ENCODE results near the gene FAM162B.
A peak's percentile ranks its signal among the peaks of the same experiment; 100 is the strongest.
"Not testable (repeated sequence)": the region's sequence is repeated elsewhere in the genome, so short reads cannot be mapped to it uniquely, and the experiment has no call there.

FAM162B gene

DNA sequence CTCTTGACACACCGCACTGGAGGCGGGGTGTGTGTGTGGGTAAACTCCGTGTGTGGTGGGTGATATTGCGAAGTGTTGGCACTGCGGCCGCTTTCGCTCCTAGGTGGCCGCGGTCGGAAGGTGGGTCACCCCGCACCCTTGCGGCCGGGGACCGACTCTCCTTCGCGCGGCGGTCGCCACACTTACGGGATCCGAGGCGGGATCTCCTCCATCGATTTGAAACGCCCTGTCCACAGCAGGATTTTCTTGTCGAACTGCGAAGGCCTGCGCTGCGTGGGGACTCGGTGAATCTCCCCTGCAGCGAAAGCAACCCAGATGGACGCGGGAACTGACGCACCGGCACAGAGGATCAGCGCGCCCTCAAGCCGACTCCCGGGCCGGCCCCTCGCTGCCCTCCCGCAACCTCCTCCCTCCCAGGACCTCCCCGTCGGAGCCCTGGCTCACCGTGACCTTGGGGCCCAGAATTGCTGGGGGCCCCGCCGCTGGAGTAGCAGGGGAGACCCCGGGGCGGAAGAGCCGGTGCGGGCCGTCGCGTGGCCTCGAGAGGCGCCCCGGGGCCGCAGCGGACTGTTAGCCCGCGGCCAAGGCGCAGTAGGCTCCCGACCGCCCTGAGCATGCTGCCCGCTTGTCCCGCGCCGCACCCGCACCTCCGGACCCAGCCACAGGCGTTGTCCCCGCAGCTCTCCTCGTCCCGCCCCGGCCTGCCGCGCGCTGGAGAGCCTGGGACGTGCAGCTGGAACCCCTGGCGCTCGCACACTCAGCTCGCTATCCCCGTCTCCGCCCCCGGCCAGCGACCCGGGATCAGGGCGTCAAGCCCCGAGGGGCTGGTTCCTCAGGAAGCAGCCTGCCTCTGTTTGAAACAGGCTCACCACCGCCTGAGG lies at the start of gene FAM162B:
Gene FAM162B, minus strand, starts transcription at position 759 of the 881 bp plus-strand sequence. Its CDS starts 143 bp downstream, at position 616.
- no peak for DNase-seq (ENCODE audit: low read depth in 2 of 2)

DNA sequence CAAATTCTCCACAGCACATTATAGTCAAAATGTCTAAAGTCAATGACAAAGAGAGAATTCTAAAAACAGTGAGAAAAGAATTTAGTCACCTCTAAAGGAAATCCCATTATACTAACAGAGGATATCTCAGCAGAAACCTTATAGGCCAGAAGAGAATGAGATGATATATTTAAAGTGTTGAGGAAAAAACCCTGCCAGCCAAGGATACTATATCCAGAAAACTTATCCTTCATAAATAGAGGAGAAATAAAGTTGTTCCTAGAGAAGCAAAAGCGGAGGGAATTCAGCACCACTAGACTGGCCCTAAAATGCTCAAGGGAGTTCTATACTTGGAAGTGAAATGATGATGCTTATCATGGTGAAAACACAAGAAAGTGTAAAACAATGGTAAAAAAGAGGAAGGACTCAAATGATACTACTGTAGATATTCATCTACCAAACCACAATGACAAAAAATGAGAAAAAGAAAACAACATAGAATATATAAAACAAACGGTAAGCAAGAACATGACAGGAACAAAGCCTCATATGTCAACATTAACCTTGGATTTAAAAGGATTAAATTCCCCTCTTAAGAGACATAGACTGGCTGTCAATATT lies 46.6 kb upstream of the FAM162B start:
- no peak for DNase-seq (ENCODE audit: low read depth in 2 of 2)

- DNase-seq (ENCODE audit: low read depth in 2 of 2): no peak
Measured at GRCh38 chr6:116801971-116802370, 36.5 kb upstream of the FAM162B start.

DNA sequence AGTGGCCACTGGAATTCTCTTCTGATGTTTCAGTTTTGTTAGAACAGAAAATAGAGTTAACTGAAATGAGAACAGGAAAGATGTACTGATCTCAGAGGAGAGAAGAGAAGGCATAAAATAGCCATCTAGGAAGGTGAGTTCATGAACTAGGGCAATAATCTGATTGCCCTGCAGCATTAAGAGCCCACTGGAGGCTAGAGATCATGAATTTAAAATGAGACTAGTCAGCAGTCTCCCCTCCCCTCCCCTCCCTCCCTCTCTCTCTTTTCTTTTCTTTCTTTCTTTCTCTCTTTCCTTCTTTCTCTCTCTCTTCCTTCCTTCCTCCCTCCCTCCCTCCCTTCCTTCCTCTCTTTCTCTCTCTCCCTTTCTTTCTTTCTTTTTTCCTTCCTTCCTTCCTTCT lies 34.4 kb upstream of the FAM162B start:
- no peak for DNase-seq (ENCODE audit: low read depth in 2 of 2)

GRCh38 chr6:116797585-116797984 lies 32.1 kb upstream of the FAM162B start:
- DNase-seq (ENCODE audit: low read depth in 2 of 2): no peak

DNA sequence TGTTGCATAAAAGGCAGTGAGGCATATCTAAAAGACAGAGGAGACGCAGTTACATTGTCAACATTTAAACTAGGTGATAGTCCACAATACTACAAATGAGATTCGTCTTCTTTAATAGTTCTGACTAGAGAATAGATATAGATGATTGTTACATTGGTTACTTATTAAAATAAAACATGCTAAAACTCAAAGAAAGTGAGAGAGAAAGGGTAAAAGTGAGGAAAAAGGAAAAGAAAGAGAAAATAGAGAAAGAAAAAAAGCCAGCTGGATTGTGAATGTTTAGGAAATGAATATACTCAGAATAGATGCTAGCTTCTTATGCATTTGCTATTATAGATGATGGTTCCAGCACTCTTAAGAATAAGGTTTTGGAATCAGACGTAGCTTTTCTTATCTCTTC lies 27.7 kb upstream of the FAM162B start:
- no peak for DNase-seq (ENCODE audit: low read depth in 2 of 2)

- DNase-seq (ENCODE audit: low read depth in 2 of 2): no peak
Measured at GRCh38 chr6:116783852-116784251, 18.3 kb upstream of the FAM162B start.

GRCh38 chr6:116779573-116780164 lies 14.2 kb upstream of the FAM162B start:
- DNase-seq (ENCODE audit: low read depth in 2 of 2): peak in 1 of 2 experiments; percentile 5

- DNase-seq (ENCODE audit: low read depth in 2 of 2): no peak
Measured at GRCh38 chr6:116773886-116774285, 8.4 kb upstream of the FAM162B start.

DNA sequence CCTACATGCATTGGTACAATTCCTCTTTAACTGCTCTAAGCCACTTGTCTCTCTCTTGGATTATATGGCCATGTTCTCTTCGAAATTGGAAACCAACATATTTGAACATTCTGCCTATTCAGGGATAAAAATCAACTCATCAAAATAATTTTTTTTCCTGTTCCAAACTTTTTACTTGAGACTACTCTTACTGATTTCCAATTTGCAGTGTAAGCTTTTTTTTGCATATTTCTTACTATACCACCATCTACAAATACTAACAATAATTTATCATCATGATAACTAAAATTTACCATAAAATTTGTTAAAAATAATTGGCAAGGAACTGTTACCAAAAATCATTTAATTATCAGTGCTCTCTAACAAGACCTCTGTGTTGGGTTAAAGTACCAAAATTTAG lies 6.9 kb upstream of the FAM162B start:
- no peak for DNase-seq (ENCODE audit: low read depth in 2 of 2)

- no peak for DNase-seq (ENCODE audit: low read depth in 2 of 2)
Measured at GRCh38 chr6:116767715-116768114, 2.2 kb upstream of the FAM162B start.

DNA sequence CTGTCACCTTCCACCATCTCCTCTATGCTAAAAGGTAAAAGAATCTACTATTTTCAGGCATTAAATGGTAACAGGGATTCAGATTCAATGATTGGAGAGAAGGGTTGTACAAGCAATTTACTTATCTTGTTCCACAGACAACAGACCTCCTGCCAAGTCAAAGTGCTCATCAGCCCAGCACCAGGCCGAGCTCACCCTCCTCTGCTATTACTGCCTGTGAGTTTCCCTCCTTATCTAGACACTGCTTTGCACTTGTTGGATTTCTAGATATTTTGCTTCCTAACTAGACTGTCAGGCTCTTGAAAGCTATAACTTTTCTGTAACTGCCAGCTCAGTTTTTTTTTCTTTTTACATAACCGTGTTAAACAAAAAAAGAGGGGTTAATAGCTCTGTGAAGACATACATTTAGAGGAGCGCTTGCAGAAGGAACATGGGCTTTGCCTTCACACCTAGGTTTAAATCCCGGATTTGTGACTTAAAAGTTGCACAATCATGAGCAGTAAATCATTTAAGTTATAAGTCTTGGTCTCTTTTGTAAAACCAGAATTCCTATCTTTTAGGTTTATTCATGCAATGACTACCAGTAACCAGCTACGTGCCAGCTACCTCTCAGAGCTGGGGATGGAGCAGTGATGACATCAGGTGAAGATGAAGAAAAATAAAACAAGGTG lies 1.1 kb upstream of the FAM162B start:
- DNase-seq (ENCODE audit: low read depth in 2 of 2): no peak

DNA sequence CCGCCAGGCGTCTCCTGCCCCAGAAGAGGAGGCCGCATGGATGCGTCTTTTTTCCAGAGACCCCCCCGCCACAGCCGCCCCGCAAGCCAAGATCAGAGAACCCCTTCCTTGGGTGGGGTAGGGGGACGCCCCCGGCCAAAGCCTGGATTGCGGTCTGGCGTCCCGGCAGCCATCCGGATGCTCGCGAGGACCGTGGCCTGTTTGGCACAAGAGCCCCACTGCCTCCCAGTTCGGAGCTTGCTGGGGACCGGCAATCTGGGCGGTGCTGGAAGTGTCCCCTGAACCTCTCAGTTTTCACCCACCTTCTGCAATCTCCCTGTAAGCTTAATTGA lies 924 bp downstream of the FAM162B start:
- no peak for DNase-seq (ENCODE audit: low read depth in 2 of 2)

GRCh38 chr6:116763906-116764628 lies 1.5 kb downstream of the FAM162B start:
- no peak for DNase-seq (ENCODE audit: low read depth in 2 of 2)

DNA sequence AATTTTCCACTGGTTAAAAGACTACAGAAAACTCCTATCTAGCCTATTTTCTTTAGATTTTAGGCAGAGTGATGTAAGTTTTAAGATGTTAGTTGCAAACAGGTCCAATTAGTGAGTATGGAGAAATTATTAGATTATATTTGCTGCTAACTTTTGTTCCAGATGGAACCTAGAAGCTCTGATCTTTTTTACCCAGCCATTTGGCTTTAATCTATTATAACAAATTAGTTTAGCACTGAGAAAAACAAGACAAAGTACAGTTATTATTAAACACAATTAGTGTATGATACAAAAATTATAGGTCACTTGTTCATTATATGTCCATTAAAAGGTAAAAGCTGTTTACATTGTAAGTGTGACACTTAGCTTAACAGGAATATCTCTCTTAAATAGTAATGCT lies 2.5 kb downstream of the FAM162B start:
- DNase-seq (ENCODE audit: low read depth in 2 of 2): no peak

GRCh38 chr6:116762235-116762634 lies 3.3 kb downstream of the FAM162B start:
- DNase-seq (ENCODE audit: low read depth in 2 of 2): no peak

- no peak for DNase-seq (ENCODE audit: low read depth in 2 of 2)
Measured at GRCh38 chr6:116761779-116762178, 3.7 kb downstream of the FAM162B start.

DNA sequence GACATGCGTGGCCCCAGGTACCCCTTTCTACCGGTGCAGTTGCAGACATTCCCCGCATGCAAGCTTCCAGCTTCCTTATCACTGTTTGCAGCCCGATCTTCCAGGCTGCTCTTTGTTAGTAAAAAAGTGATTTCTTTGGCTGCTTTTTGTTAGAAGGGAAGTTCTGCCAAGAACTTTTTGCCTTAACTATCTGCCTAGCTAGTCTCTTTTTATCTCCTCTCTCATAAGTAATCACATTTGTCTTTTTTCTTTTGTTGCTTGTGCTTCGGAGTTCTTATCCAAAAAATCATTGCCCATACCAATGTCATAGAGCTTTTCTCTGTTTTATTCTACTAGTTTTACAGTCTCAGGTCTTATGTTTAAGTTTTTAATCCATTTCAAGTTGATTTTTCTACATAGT lies 20.3 kb downstream of the FAM162B start:
- no peak for DNase-seq (ENCODE audit: low read depth in 2 of 2)

- no peak for DNase-seq (ENCODE audit: low read depth in 2 of 2)
Measured at GRCh38 chr6:116741571-116741970, 23.9 kb downstream of the FAM162B start.

DNA sequence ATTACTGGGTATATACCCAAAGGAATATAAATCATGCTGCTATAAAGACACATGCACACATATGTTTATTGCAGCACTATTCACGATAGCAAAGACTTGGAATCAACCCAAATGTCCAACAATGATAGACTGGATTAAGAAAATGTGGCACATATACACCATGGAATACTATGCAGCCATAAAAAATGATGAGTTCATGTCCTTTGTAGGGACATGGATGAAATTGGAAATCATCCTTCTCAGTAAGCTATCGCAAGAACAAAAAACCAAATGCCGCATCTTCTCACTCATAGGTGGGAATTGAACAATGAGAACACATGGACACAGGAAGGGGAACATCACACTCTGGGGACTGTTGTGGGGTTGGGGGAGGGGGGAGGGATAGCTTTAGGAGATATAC lies 25.0 kb downstream of the FAM162B start:
- DNase-seq (ENCODE audit: low read depth in 2 of 2): not testable (repeated sequence)

DNA sequence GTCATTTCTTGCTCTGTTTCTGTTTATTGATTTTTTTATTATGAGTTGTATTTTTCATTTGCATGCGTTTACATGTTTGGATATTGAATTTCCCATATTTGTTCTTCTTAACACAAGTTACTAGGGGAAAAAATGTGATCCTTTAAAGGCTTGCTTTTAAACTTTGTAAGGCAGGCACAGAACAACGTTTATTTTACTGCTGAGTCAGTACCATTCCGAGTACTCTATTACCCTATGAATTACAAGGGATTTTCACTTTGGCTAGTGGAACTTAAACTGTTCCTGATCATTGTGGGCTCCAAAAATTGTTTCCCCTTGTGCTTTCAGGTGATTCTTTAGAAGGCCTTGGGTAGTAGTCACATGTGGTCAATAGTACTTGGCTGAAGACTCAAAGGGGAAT lies 28.5 kb downstream of the FAM162B start:
- DNase-seq (ENCODE audit: low read depth in 2 of 2): no peak

DNA sequence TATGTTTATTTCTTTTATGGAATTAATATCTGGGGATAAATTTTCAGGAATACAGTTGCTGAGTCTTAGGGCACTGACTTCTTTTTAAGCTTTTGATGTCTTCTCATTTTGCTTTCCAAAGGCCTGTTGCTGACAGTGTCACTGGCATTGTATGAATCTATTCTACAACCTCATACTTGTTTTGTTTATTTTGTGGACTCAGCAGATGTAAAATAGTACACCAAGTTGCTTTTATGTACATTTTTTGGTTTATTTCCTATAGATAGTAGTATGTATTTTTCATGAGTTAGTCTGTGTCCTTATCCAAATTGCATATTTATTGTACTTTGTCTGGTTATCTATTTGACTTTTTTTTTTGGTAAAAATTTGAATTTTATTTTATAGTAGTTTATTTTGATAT lies 35.0 kb downstream of the FAM162B start:
- no peak for DNase-seq (ENCODE audit: low read depth in 2 of 2)

Measured in fibroblast of skin of left quadriceps (primary cell).